MM.1S (cell line): ENCODE measurements around the gene BSG.

ENCODE experiments used
- EZH2 ChIP-seq: fragments of 300-600 bp; sonication (generic); optimal IDR thresholded peaks from 2 replicates; pipeline ENCODE3; 2017; ENCODE audit warnings: low read depth, mild to moderate bottlenecking, antibody characterized with exemption, low read length, mixed read lengths
- EZH2phosphoT487 ChIP-seq: fragments of 300-600 bp; sonication (generic); IDR thresholded peaks from 2 replicates; pipeline ENCODE4 v1.6.1; 2018; ENCODE audit warnings: antibody characterized with exemption, low read length
- TF ChIP-seq, protein P1 (sequence below): fragments of 300-600 bp; sonication (generic); IDR thresholded peaks from 2 replicates; pipeline ENCODE4 v1.5.1; 2016; ENCODE audit warnings: antibody characterized with exemption, low read length, mixed read lengths

DNA sequence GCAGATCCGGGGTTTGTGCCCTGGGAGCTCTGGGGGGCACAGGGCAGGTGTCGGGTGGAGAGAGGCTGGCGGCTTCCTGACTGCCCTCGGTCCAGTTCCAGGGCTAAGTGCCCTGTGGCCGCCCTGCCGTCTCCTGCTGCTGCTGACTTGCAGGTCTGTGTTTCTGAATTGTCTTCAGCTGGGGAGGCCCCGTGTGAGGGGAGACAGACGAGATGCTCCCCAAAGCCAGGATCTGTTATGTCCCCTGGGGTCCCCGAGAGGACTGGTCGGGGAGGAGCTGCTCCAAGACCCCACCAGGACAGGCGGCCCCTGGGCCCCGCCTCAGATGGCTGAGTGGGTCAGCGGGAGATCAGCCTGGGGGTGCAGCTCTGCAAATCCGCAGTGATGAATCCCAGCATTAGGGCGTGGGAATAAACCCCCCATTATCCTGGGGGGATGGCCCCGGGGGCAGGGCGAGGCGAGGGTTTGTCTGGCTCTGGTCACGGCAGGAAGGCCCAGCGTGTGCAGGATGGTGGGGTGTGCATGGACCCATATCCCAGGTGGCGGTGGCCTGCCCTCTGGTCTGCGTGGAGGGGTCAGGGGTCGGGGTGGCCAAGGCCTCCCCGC lies 22.0 kb downstream of the BSG start:
- TF ChIP-seq, protein P1, sequence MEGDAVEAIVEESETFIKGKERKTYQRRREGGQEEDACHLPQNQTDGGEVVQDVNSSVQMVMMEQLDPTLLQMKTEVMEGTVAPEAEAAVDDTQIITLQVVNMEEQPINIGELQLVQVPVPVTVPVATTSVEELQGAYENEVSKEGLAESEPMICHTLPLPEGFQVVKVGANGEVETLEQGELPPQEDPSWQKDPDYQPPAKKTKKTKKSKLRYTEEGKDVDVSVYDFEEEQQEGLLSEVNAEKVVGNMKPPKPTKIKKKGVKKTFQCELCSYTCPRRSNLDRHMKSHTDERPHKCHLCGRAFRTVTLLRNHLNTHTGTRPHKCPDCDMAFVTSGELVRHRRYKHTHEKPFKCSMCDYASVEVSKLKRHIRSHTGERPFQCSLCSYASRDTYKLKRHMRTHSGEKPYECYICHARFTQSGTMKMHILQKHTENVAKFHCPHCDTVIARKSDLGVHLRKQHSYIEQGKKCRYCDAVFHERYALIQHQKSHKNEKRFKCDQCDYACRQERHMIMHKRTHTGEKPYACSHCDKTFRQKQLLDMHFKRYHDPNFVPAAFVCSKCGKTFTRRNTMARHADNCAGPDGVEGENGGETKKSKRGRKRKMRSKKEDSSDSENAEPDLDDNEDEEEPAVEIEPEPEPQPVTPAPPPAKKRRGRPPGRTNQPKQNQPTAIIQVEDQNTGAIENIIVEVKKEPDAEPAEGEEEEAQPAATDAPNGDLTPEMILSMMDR, result no peak
- TF ChIP-seq EZH2 (no peak), EZH2phosphoT487 (no peak)
